Activated CD8-positive, alpha-beta memory T cell treated with anti-CD3 and anti-CD28 coated beads, Interleukin-2, amount 50 U/mL, for 1 hour (primary cell): ENCODE data around the gene NDUFA13.
"Not testable (repeated sequence)": the region's sequence is repeated elsewhere in the genome, so short reads cannot be mapped to it uniquely, and the experiment has no call there.

Experiments used
- DNase-seq: peaks from one replicate; pipeline ENCODE4 v3.0.0-alpha.2; 2020; ENCODE audit errors: extremely low read depth

The NDUFA13 gene

DNA sequence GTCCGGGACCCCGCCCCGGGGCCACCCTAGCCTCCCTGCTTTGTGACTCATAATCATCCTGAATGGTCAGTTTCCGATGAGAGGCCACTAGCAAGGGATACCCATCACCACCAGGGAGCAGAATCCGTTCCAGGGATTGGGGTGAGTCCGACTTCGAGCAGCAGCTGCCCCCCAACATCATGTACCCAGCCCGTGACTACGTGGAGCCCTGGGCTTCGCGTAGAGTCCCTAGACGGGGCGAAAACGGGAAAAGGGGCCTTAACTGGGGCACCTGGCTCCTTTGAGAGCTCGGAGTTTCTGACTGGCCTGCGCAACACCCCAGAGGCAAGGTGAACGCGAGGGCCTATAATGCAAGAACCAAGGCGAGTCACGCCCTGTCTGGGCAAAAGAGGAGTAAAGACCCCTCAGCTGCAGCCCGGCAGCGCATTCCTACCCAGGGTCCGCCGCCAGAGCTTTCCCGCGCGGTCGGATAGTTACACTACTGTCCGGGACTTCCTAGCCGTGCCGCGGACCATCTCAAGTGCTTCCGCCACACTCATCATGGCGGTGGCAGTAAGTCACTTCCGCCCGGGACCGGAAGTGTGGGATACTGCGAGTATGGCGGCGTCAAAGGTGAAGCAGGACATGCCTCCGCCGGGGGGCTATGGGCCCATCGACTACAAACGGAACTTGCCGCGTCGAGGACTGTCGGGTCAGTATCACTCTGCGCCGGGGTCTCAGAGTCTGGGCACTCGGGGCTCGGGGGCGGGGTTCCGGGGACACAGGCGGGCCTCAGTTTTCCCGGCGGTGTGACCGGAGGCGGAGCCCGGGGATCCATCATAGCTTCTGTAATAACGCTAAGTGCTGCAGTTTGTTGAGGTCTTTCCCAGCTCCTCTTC, at the start of gene NDUFA13:
TSS of gene NDUFA13 (plus strand) at position 584 of the 878 bp plus-strand sequence. CDS start at position 598, 14 bp downstream.
- DNase-seq: peak; percentile 69

DNA sequence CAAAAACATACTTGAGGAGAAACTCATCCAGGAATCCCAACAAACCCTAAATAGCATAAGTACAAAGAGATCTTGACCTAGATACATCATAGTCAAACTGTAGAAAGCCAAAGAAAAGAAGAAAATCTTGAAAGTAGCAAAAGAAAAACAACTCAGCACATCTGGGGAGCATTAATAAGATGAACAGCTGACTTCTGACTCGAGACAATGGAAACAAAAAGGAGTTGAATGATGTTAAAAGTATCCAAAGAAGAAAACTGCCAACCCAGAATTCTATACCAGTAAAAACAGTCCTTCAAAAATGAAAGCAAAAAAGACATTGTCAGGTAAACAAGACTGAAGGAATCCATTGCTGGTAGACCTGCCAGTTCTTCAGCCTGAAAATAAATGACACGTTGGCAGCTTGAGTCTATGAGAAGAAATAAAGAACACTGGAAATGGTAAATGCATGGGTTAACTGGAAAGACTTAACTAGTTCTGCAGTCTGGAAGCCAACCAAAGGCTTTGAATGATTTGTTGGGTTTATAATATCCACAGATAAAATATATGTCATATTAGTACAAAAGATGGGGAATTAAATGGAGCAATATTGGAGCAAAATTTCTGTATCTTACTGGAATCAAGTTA, 47.5 kb upstream of the NDUFA13 start:
- no peak for DNase-seq

DNA sequence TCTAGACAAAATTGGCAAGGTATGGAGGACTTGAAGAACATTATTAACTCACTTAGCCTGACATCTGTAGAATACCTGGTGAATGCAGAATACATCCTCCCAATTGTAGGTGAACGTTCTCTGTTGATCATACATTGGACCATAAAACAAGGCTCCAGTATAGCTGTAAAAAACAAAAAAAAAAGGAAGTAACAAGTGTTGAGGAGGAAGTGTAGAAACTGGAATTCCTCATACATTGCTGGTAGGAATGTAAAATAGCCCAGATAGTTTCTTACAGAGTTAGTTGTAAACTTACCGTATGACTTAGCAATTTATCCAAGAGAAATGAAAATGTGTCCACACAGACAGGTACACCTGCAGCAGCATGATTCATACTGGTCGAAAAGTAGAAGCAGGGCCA, 45.4 kb upstream of the NDUFA13 start:
- no peak for DNase-seq

- no peak for DNase-seq
Observed at GRCh38 chr19:19471682-19472081, 44.3 kb upstream of the NDUFA13 start.

DNA sequence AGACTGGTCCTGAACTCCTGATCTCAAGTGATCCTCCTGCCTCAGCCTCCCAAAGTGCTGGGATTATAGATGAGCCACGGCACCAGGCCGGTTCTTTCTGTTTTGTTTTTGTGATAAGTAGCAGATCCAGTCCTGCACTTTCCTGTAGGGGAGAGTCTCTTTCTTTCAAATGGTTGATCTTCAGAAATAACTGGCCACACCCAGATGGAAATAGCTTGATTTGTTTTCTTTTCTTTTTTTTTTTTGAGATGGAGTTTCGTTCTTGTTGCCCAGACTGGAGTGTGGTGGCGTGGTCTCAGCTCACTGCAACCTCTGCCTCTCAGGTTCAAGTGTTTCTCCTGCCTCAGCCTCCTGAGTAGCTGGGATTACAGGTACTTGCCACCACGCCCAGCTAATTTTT, 43.9 kb upstream of the NDUFA13 start:
- not testable (repeated sequence) for DNase-seq

- DNase-seq: no peak
Observed at GRCh38 chr19:19475015-19475765, 40.8 kb upstream of the NDUFA13 start.

DNA sequence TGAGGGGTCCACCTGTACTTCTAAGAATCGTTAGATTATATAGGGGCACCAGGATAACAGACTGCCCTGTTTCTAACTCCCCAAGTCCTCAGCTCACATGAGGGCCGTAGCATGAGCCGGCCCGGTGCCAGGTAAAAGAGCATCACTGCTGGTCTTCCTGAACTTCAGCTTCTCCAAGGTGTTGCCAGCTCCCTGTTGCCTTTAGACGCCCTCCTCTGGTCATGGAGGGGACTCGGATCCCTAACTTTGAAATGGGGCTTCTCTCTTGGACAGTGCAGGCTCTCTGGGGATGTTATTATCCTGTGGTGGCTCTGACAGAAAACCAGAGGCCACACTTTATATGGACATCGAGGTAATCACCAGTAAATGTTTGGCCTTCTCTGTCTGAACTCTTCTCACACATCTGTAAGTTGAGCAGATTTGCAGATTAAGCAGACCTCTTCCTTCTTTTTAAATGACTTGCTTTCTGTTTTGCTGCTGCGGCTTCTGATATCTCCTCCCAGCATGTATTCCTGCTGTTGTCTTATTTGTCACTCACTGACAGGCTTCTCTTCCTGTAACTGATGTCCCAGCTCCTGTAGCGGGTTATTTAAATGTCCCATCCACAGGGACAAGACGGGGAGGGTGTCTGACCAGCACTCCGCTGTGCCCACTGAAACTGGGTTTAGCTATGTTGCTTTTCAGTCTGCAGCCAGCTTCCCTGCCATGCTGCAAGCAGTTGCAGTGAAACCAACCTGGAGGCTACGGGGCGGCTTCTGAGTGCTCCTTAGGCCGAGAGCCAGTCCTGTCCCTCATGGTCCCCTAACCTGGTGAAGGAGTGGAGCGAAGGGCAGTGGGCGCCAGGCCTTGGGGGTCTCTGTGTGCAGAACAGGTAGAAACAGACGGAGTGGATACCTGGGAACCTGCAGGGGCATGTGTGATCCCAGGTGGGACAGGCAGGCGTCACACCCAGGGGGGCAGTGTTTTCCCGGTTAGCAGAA, 39.9 kb upstream of the NDUFA13 start:
- DNase-seq: no peak

DNA sequence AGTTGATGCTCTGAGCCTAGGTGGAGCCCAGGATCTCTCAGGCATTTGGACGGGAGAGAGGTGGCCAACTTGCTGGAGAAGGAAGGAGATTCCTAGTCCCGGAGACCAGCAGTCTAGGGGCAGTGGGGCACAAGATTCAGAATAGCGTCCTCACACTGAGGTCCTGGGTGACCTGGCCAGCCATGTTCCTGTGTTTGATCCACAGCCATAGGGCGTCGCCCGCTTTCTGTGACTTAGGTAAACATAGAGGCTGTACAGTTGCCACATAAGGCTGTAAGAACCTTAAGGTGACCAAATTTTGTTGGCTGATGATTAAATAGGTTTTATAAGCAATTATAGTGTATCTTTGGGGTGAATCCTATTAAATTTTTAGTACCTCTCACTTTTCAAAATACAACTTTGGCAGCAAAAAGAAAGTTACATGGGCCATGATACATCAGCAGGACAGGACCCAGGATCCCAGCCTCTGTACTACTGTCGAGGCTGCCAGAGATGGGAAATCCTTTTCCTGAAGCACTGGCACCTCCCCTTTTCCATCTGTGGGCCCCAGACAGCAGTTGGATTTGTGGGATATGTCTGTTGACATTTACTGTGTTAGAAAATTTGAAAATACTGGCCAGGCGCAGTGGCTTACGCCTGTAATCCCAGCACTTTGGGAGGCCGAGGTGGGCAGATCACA, 38.2 kb upstream of the NDUFA13 start:
- no peak for DNase-seq

DNA sequence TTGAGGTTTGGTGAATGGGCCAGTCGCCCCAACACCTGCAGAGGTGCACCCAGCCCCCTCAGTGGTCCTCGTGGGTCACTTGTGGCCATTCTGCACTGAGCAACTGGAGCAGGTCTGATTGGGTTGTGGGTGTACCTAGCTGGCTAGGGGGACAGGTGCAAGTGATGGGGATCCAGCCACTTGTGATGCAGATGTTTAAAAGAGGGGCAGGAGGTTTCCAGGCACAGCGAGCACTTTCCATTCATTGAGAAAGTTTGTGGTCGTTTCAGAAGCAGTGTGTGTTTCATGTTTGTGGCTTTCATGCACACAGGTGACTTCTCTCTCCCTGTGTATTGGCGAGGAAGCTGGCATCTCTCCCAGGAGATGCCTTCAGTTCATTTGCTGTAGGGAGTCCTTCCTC, 35.3 kb upstream of the NDUFA13 start:
- no peak for DNase-seq

DNA sequence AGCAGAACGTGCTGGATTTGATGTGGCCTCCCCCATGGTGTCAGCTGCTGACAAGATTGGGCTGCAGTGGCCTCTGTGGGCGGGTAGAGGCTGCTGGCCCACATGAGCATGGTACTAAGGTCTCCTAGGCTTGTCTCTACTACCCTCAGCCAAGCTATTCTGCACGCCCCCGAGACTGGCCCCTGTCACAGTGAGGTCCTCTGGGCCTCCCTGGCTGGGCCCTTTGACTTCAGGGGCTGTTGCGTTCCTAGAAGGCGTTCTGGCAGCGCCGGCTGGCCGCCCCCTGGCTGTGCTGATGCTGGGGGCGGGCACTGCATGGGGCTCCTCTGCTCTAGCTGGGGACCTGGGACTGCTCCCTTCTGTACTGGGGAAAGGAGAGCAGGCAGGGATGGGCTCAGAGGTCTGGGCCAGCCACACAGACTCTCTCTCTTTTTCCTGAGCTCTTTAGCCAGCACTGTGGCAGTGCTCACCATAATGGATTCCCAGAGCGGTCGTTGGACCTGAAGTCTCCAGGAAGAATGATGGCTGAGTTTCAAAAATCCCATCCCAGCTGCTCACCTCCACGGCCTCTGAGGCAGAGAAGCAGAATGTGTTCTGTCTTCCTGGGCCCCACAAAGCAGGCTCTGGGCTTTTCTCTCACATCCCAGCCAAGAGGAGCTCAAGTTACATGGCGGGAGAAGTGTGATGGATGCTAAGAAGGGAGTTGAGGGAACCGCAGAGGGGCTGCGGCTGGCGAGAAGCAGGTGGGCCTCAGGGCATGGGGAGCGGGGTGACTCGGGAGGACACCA, 33.0 kb upstream of the NDUFA13 start:
- DNase-seq: no peak

GRCh38 chr19:19485161-19485997, 30.6 kb upstream of the NDUFA13 start:
- no peak for DNase-seq

DNA sequence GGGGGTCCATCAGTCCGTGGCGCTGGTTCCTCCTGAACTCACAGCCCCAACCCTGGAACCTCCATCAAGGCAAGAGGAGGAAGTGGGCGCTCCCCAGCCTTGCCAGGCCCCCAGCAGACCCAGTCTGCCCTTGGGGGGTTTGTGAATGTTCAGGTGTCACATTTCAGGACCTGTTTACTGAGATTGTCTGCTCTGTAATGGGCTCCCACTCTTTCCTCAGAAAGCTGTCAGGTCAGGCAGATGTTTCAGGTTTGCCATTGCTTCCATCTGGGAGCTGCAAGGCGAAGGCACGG, 30.1 kb upstream of the NDUFA13 start:
- no peak for DNase-seq

- no peak for DNase-seq
Observed at GRCh38 chr19:19486343-19487076, 29.5 kb upstream of the NDUFA13 start.

DNA sequence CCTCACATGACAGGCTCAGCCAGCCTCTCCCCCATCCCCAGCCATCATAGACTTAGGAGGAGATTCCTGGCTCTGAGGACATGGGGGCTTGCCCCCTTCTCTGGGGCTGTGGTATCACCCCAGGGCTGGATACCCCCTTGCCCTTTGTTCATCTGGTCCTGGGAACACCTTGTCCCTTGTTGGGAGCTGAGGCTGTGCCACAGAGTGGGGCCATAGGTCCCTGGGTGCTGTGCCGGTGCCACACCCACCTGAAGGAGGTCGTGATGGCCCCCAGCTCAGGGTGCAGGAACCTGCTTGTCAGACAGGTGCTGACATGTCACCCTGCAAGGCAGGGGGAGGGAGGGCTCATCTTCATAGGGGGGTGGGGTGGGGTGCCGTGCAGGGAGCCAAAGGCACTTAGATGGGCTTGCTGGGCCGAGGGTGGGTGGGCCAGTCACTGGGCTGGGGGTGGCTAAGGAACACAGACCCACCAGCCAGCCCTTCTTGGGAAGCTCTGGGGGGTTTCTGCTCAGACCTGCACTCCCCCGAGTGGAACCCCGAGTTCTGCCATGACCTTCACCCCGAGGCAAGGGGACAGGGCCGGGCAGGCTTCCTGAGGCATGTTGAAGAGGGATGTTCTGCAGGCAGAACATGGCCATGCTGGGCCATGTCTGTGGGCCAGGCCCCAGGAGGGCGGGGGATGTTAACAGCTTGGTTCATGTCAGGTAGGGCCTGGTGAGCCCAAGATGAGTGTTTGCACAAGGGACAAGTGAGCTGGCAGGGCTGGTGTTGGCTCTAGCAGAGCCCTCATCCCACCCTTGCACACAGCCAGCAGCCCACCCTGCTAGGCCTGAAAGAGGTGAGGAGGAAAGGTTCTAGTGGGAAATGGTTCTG, 28.7 kb upstream of the NDUFA13 start:
- no peak for DNase-seq

DNA sequence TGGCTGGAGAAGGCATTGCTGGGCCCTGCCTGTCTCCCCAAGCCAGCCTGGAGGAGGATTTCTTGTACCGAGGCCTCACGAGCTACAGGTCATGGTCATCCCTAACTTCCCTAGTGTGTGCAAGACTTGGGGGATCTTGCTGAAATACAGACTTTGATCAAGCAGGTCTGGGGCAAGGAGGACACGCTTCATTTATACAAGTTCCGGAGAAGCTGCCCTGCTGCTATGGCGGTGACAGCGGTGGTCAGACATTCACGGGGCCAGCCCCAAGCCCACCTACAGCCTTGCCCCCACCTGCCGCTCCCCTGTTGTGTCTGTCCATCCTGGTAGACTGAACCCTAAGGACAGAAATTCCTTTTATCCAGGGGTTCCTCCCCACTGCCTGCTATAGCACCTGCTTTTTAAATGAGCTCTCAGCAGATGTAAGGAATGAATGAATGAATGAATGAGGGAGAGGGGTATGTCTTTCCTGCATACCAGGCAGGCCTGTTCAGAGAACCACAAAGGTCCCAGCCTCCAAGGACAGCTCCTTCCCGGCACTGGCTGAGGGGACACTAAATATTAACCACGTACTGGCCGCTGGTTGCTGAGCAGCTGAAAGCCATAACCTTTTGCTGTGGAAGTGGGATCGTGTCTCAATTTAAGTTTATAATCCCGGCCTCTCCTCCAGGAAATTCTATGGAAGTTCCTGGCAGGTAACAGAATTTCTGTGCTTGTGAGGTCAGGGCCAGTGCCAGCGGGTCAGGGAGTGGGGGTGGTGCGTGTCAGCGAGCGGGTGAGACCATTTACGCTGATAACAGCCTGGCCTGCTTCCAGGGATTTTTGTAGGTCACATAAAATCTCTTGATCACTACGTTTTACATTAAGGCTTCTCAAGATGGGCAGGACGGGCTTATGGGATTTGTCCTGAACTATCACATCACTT, 27.8 kb upstream of the NDUFA13 start:
- DNase-seq: no peak
